ENCODE results near the gene USP13.

Gene USP13

GRCh38 chr3:179801856-179802255, 149.0 kb downstream of the USP13 start:
- DNase-seq (ENCODE audit: low read depth): no peak

GRCh38 chr3:179806177-179806576, 153.3 kb downstream of the USP13 start:
- no peak for DNase-seq (ENCODE audit: low read depth)

GRCh38 chr3:179807588-179807987, 154.7 kb downstream of the USP13 start:
- no peak for DNase-seq (ENCODE audit: low read depth)

- DNase-seq (ENCODE audit: low read depth): no peak
Observed at GRCh38 chr3:179809639-179810038, 156.8 kb downstream of the USP13 start.

GRCh38 chr3:179811321-179812095, 158.7 kb downstream of the USP13 start:
- no peak for DNase-seq (ENCODE audit: low read depth)

GRCh38 chr3:179812096-179812382, 159.2 kb downstream of the USP13 start:
- DNase-seq (ENCODE audit: low read depth): no peak

GRCh38 chr3:179819379-179819778, 166.5 kb downstream of the USP13 start:
- no peak for DNase-seq (ENCODE audit: low read depth)

- no peak for DNase-seq (ENCODE audit: low read depth)
Observed at GRCh38 chr3:179822296-179822695, 169.5 kb downstream of the USP13 start.

GRCh38 chr3:179825527-179826246, 172.8 kb downstream of the USP13 start:
- DNase-seq (ENCODE audit: low read depth): no peak

GRCh38 chr3:179826247-179826637, 173.4 kb downstream of the USP13 start:
- no peak for DNase-seq (ENCODE audit: low read depth)

GRCh38 chr3:179828738-179829137, 175.9 kb downstream of the USP13 start:
- DNase-seq (ENCODE audit: low read depth): no peak

- no peak for DNase-seq (ENCODE audit: low read depth)
Observed at GRCh38 chr3:179829401-179829800, 176.6 kb downstream of the USP13 start.

- DNase-seq (ENCODE audit: low read depth): no peak
Observed at GRCh38 chr3:179832333-179832854, 179.6 kb downstream of the USP13 start.

- no peak for DNase-seq (ENCODE audit: low read depth)
Observed at GRCh38 chr3:179833294-179833693, 180.5 kb downstream of the USP13 start.

GRCh38 chr3:179837374-179837773, 184.5 kb downstream of the USP13 start:
- DNase-seq (ENCODE audit: low read depth): no peak

All from activated T-cell treated with anti-CD3 and anti-CD28 coated beads for 24 hours (primary cell).